Memory B cell (primary cell): ENCODE measurements around the gene TEAD1.

ENCODE experiments used
- ATAC-seq: fragments of 150-1000 bp; cut with Tn5 transposase; 2 replicates; pipeline ENCODE4 v1.10.0; 2021; ENCODE audit warnings: low read depth, mild to moderate bottlenecking, moderate library complexity
- DNase-seq, 2 donors: peaks; one replicate each; pipeline ENCODE4 v3.0.0; 2022; ENCODE audit warnings: low spot score in 2 of 2
- H3K27ac Mint-ChIP-seq: one replicate; pipeline ENCODE4 v1.8.0; 2022; ENCODE audit warnings: mild to moderate bottlenecking, moderate library complexity, mixed read lengths
- H3K27me3 Mint-ChIP-seq: one replicate; pipeline ENCODE4 v1.8.0; 2022; ENCODE audit warnings: mixed read lengths
- H3K36me3 Mint-ChIP-seq: one replicate; pipeline ENCODE4 v1.8.0; 2022; ENCODE audit warnings: mild to moderate bottlenecking, mixed read lengths
- H3K4me1 Mint-ChIP-seq: one replicate; pipeline ENCODE4 v1.8.0; 2022; ENCODE audit warnings: mixed read lengths
- H3K4me3 Mint-ChIP-seq: one replicate; pipeline ENCODE4 v1.8.0; 2022; ENCODE audit warnings: mild to moderate bottlenecking, moderate library complexity, mixed read lengths
- H3K9me3 Mint-ChIP-seq: one replicate; pipeline ENCODE4 v1.8.0; 2022; ENCODE audit warnings: mixed read lengths

The TEAD1 gene

GRCh38 chr11:12673924-12674570, at the start of gene TEAD1:
Gene TEAD1, plus strand, starts transcription at chr11:12674421.
- H3K9me3 Mint-ChIP-seq, result no peaks in the 10 kb centered on the region
- peaks cover 21% of the 10 kb centered on the region for H3K27me3 Mint-ChIP-seq
- H3K27ac Mint-ChIP-seq, result no peak within 1 kb of the TSS
- H3K4me1 Mint-ChIP-seq, result no peaks in the 10 kb centered on the region
- DNase-seq (peak; percentile 34 to 62), ATAC-seq (peak; percentile 80)
- no peaks in the 10 kb centered on the region for H3K36me3 Mint-ChIP-seq
- H3K4me3 Mint-ChIP-seq, result peak within 1 kb of the TSS; percentile 69

GRCh38 chr11:12624595-12624994, 49.6 kb upstream of the TEAD1 start:
- Mint-ChIP-seq H3K4me1 (no peaks in the 10 kb centered on the region), H3K4me3 (no peak overlapping the region), H3K27me3 (peaks cover 2% of the 10 kb centered on the region), H3K36me3 (no peaks in the 10 kb centered on the region), H3K9me3 (peaks cover 18% of the 10 kb centered on the region), H3K27ac (no peak overlapping the region)
- ATAC-seq (no peak), DNase-seq (no peak)

GRCh38 chr11:12625438-12626071, 48.7 kb upstream of the TEAD1 start:
- DNase-seq (no peak), ATAC-seq (no peak)
- Mint-ChIP-seq H3K27ac (no peak overlapping the region), H3K36me3 (no peaks in the 10 kb centered on the region), H3K9me3 (peaks cover 18% of the 10 kb centered on the region), H3K4me1 (no peaks in the 10 kb centered on the region), H3K4me3 (no peak overlapping the region), H3K27me3 (peaks cover 2% of the 10 kb centered on the region)

- Mint-ChIP-seq H3K27ac (no peak overlapping the region), H3K27me3 (peaks cover 5% of the 10 kb centered on the region), H3K9me3 (peaks cover 15% of the 10 kb centered on the region), H3K36me3 (no peaks in the 10 kb centered on the region), H3K4me1 (no peaks in the 10 kb centered on the region), H3K4me3 (no peak overlapping the region)
- DNase-seq (no peak), ATAC-seq (no peak)
Measured at GRCh38 chr11:12626616-12627015, 47.6 kb upstream of the TEAD1 start.

GRCh38 chr11:12628314-12628713, 45.9 kb upstream of the TEAD1 start:
- DNase-seq (no peak), ATAC-seq (no peak)
- Mint-ChIP-seq H3K27ac (no peak overlapping the region), H3K9me3 (peaks cover 12% of the 10 kb centered on the region), H3K4me1 (no peaks in the 10 kb centered on the region), H3K4me3 (no peak overlapping the region), H3K27me3 (peaks cover 5% of the 10 kb centered on the region), H3K36me3 (no peaks in the 10 kb centered on the region)

GRCh38 chr11:12629601-12630313, 44.5 kb upstream of the TEAD1 start:
- H3K27me3 Mint-ChIP-seq, result peaks cover 5% of the 10 kb centered on the region
- H3K9me3 Mint-ChIP-seq, result peaks cover 5% of the 10 kb centered on the region
- no peak overlapping the region for H3K27ac Mint-ChIP-seq
- no peaks in the 10 kb centered on the region for H3K4me1 Mint-ChIP-seq
- H3K4me3 Mint-ChIP-seq, result no peak overlapping the region
- ATAC-seq (no peak), DNase-seq (no peak)
- no peaks in the 10 kb centered on the region for H3K36me3 Mint-ChIP-seq

GRCh38 chr11:12631651-12632050, 42.6 kb upstream of the TEAD1 start:
- ATAC-seq (no peak), DNase-seq (no peak)
- Mint-ChIP-seq H3K36me3 (no peaks in the 10 kb centered on the region), H3K4me1 (no peaks in the 10 kb centered on the region), H3K27ac (no peak overlapping the region), H3K4me3 (no peak overlapping the region), H3K9me3 (peaks cover 1% of the 10 kb centered on the region), H3K27me3 (peaks cover 3% of the 10 kb centered on the region)

GRCh38 chr11:12634329-12634728, 39.9 kb upstream of the TEAD1 start:
- no peaks in the 10 kb centered on the region for H3K4me1 Mint-ChIP-seq
- no peak overlapping the region for H3K4me3 Mint-ChIP-seq
- peaks cover 3% of the 10 kb centered on the region for H3K27me3 Mint-ChIP-seq
- DNase-seq, result no peak
- no peak overlapping the region for H3K27ac Mint-ChIP-seq
- H3K36me3 Mint-ChIP-seq, result no peaks in the 10 kb centered on the region
- ATAC-seq, result no peak
- peaks cover 2% of the 10 kb centered on the region for H3K9me3 Mint-ChIP-seq

GRCh38 chr11:12636871-12637410, 37.3 kb upstream of the TEAD1 start:
- Mint-ChIP-seq H3K27me3 (peaks cover 2% of the 10 kb centered on the region), H3K27ac (no peak overlapping the region), H3K36me3 (no peaks in the 10 kb centered on the region), H3K4me1 (no peaks in the 10 kb centered on the region), H3K9me3 (peaks cover 2% of the 10 kb centered on the region), H3K4me3 (no peak overlapping the region)
- no peak for ATAC-seq
- DNase-seq, result no peak

- Mint-ChIP-seq H3K4me3 (no peak overlapping the region), H3K36me3 (no peaks in the 10 kb centered on the region), H3K27me3 (peaks cover 2% of the 10 kb centered on the region), H3K9me3 (peaks cover 2% of the 10 kb centered on the region), H3K27ac (no peak overlapping the region), H3K4me1 (no peaks in the 10 kb centered on the region)
- no peak for DNase-seq
- no peak for ATAC-seq
Measured at GRCh38 chr11:12639388-12639787, 34.8 kb upstream of the TEAD1 start.

- Mint-ChIP-seq H3K36me3 (no peaks in the 10 kb centered on the region), H3K27me3 (peaks cover 2% of the 10 kb centered on the region), H3K4me1 (no peaks in the 10 kb centered on the region), H3K4me3 (no peak overlapping the region), H3K27ac (no peak overlapping the region), H3K9me3 (peaks cover 2% of the 10 kb centered on the region)
- no peak for ATAC-seq
- DNase-seq, result no peak
Measured at GRCh38 chr11:12640355-12640754, 33.9 kb upstream of the TEAD1 start.

GRCh38 chr11:12640926-12641849, 33.0 kb upstream of the TEAD1 start:
- Mint-ChIP-seq H3K4me1 (no peaks in the 10 kb centered on the region), H3K4me3 (no peak overlapping the region), H3K9me3 (peaks cover 2% of the 10 kb centered on the region), H3K27ac (no peak overlapping the region), H3K27me3 (peaks cover 2% of the 10 kb centered on the region), H3K36me3 (no peaks in the 10 kb centered on the region)
- DNase-seq (no peak), ATAC-seq (no peak)

- no peak for DNase-seq
- Mint-ChIP-seq H3K27ac (no peak overlapping the region), H3K36me3 (no peaks in the 10 kb centered on the region), H3K9me3 (peaks cover 2% of the 10 kb centered on the region), H3K27me3 (peaks cover 2% of the 10 kb centered on the region), H3K4me1 (no peaks in the 10 kb centered on the region), H3K4me3 (no peak overlapping the region)
- no peak for ATAC-seq
Measured at GRCh38 chr11:12642040-12642439, 32.2 kb upstream of the TEAD1 start.
